Measurements from ENCODE around the gene PML.

The PML gene

GRCh38 chr15:73994413-73994883 lies at the start of gene PML:
Gene PML, plus strand, starts transcription at chr15:73994716. Its CDS starts 97 bp downstream, at chr15:73994813.
- peak; percentile 82 for DNase-seq (ENCODE audit: low read depth)

GRCh38 chr15:73945130-73945508 lies 49.4 kb upstream of the PML start:
- no peak for DNase-seq (ENCODE audit: low read depth)

DNA sequence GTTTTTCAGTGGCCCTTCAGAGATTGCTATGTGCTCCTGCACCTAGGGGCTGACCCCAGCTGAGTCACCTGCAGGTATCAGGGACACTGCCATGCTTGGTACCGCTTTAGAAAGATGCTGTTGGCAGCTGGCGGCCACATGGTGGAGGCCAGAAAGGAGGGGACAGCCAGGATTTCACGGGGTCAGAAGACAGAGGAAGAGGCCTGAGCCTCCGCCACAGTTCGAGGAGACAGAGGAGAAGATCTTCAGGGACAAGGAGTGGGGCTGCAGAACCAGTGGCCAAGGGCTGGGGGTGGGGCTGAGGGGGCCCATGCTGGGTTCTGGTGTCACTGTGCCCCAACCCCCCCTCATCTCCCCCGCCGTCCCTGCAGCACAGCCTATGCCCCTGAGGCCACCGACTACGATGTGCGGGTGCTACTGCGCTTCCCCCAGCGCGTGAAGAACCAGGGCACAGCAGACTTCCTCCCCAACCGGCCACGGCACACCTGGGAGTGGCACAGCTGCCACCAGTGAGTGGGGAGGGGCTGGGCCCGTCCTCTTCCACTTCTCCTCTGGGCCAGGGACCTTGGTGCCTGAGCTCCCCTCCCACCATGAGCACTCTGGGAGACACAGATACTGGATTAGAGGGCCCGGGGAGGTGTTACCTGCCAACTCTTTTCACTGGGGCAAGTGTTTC lies 48.3 kb upstream of the PML start:
- no peak for DNase-seq (ENCODE audit: low read depth)

DNA sequence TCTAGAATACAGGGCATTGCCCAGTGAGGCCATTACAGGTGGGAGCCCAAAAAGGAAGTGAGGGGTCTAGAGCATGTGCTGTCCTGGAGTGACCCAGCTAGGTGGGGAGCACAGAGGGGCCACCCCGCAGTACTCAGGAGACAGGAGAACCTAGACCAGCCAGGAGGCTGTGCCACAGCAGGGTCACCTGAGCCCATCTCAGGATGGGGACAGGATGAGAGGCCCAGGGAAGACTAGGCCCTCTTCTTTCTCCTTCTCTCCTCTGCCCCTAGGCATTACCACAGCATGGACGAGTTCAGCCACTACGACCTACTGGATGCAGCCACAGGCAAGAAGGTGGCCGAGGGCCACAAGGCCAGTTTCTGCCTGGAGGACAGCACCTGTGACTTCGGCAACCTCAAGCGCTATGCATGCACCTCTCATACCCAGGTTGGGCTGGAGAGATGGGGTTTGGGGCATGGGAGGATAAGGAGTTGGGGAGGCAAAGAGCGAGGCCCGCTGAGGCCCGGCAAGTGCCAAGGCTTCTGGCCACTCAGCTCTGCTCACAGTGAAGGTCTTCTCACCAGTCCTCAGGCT lies 47.6 kb upstream of the PML start:
- no peak for DNase-seq (ENCODE audit: low read depth)

DNA sequence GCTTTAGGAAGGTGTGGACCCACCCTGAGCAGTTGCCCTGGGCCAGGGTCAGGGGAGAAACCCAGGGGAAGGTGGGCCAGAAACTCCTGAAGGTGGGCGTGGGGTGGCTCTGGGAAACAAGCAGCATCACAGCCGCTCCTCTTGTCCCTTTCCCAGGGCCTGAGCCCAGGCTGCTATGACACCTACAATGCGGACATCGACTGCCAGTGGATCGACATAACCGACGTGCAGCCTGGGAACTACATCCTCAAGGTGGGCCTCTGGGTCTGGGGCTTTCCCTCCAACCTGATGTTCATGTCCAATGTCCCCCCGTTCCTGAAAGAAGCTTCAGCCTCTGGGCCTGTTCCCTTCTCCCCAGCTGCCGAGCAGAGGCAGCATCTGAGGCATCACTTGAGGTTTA lies 46.9 kb upstream of the PML start:
- DNase-seq (ENCODE audit: low read depth) = no peak

DNA sequence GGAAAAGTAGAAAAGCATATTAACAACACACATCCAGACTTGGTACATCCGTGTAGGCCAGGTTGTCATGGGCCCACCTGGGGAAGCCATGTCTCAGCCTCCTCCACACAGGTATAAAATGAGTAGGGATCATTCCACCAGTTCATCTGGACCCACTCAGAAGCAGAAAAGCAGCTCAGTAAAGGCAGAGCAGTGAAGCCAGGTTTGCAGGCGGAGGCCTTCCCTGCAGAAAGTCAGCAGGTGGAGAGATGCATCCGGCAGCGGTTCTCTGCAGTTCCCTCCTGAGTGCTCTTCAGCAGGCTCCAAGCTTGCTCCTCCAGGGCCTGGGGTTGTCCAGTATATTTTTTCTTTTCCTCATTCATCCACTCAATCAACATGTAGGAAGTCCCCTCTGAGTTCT lies 46.1 kb upstream of the PML start:
- no peak for DNase-seq (ENCODE audit: low read depth)

GRCh38 chr15:73948982-73949381 lies 45.5 kb upstream of the PML start:
- no peak for DNase-seq (ENCODE audit: low read depth)

- DNase-seq (ENCODE audit: low read depth) = no peak
Observed at GRCh38 chr15:73949496-73949895, 45.0 kb upstream of the PML start.

GRCh38 chr15:73950479-73950830 lies 44.1 kb upstream of the PML start:
- DNase-seq (ENCODE audit: low read depth) = no peak

- DNase-seq (ENCODE audit: low read depth) = peak; percentile 49
Observed at GRCh38 chr15:73950831-73951561, 43.5 kb upstream of the PML start.

GRCh38 chr15:73951601-73952000 lies 42.9 kb upstream of the PML start:
- no peak for DNase-seq (ENCODE audit: low read depth)

GRCh38 chr15:73952171-73952912 lies 42.2 kb upstream of the PML start:
- DNase-seq (ENCODE audit: low read depth) = no peak

- DNase-seq (ENCODE audit: low read depth) = no peak
Observed at GRCh38 chr15:73952913-73953750, 41.4 kb upstream of the PML start.

DNA sequence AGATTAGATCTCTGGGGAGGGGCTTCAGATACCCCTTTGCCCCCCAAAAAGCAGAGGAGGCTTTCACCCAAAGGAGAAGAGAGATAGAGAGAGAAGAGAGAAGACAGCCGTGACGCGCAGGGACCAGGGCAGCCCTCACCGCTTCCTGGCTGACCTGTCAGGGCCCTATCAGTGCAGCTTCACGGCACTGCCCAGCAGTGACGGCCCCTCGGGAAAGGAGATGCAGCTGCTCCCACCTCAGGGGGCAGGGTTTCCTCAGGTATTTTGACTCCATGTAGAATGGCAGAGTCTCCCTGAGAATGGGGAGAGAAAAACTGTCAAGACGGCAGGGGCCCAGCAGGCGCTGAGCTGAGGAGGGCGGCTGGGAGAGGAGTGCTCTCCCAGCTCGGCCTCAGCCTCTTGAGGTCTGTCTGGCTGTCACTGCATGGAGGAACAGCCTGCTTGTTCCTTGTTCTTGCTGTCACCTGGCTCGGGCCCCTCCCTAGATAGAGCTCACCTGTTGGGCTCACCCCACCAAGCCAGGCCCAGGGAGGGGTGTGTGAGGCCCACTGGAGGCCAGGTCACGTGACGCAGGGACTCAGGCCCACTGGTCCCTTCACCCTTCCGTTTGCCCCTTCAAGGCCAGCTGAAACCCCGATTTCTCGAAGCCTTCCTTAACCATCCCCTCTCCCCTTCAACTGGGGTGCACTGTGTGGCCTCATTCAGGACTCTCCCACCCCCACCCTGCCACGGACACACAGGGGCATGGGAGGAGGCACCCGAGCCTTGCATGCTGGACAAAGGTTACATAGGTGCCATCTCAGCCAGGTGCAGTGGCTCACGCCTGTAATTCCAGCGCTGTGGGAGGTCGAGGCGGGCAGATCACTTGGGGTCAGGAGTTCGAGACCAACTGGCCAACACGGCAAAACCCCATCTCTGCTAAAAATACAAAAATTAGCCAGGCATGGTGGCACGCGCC lies 40.0 kb upstream of the PML start:
- no peak for DNase-seq (ENCODE audit: low read depth)

DNA sequence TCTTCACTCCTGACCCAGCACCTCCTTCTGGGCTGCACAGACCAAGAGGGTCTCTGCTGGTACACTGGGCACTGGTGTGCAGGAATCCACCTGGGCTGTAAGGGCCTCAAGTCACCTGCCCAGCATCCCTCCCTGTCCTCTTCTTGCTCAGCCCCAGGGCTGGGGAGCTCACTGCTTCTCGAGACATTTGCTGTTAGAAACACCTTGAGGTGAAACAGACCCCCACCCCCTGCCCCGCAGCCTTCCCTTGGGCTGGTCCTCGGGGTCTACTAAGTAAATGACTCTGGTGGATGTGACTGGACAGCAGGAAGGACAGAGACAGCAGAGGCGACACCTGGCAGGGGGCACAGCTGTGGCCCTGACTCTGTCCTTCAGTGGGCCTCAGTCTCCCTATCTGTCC lies 39.2 kb upstream of the PML start:
- no peak for DNase-seq (ENCODE audit: low read depth)

- no peak for DNase-seq (ENCODE audit: low read depth)
Observed at GRCh38 chr15:73955861-73956742, 38.4 kb upstream of the PML start.

GRCh38 chr15:73956743-73957135 lies 37.8 kb upstream of the PML start:
- DNase-seq (ENCODE audit: low read depth) = peak; percentile 86

GRCh38 chr15:73957276-73957675 lies 37.2 kb upstream of the PML start:
- DNase-seq (ENCODE audit: low read depth) = no peak

DNA sequence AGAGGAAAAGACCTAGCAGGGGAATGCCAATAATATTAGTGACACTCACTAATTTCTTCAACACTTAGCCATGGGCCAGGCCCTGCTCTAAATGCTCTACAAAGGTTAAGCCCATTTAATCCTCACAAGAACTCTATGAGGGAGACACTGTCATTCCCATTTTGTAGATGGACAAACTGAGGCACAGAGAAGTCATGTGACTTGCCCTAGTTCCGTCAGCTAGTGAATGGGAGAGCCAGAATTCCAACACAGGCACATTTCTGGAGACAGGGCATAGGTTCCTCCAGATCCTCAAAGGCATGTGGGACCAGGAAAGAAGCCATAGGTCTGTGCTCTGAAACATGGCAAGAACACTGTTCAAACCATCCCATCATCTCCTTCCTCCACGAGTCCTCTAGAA lies 36.7 kb upstream of the PML start:
- DNase-seq (ENCODE audit: low read depth) = no peak

Measured in HS-5 (cell line).